Astrocyte of the cerebellum (primary cell): ENCODE data around the gene TNFRSF19.
A peak's percentile ranks its signal among the peaks of the same experiment; 100 is the strongest.

ENCODE experiments used
- DNase-seq: peaks from one replicate; pipeline ENCODE4 v3.0.0-alpha.2; 2011; ENCODE audit warnings: low read depth
- H3K4me3 ChIP-seq: 2 replicates; pipeline ENCODE4 v1.5.1; 2011; ENCODE audit warnings: mild to moderate bottlenecking, low read depth, low read length, moderate library complexity
- in situ Hi-C: cut with HindIII; loops from 2 replicates; pipeline ENCODE4 v1.10.0; 2017; ENCODE audit warnings: low sequenced_read_pairs
- TF ChIP-seq, protein P1 (sequence below): IDR thresholded peaks from 2 replicates; pipeline ENCODE4 v1.5.1; 2012; ENCODE audit warnings: low read length, low read depth, moderate library complexity, mild to moderate bottlenecking; ENCODE audit errors: missing control alignments

TNFRSF19 gene

GRCh38 chr13:23579072-23579895 is 9.1 kb downstream of the TNFRSF19 start:
- peak; percentile 56 for DNase-seq
- in situ Hi-C loops: no loop called here
- H3K4me3 ChIP-seq: peak overlapping the region; percentile 91
- TF ChIP-seq, protein P1, sequence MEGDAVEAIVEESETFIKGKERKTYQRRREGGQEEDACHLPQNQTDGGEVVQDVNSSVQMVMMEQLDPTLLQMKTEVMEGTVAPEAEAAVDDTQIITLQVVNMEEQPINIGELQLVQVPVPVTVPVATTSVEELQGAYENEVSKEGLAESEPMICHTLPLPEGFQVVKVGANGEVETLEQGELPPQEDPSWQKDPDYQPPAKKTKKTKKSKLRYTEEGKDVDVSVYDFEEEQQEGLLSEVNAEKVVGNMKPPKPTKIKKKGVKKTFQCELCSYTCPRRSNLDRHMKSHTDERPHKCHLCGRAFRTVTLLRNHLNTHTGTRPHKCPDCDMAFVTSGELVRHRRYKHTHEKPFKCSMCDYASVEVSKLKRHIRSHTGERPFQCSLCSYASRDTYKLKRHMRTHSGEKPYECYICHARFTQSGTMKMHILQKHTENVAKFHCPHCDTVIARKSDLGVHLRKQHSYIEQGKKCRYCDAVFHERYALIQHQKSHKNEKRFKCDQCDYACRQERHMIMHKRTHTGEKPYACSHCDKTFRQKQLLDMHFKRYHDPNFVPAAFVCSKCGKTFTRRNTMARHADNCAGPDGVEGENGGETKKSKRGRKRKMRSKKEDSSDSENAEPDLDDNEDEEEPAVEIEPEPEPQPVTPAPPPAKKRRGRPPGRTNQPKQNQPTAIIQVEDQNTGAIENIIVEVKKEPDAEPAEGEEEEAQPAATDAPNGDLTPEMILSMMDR: no peak

GRCh38 chr13:23579896-23580683 is 9.9 kb downstream of the TNFRSF19 start:
- H3K4me3 ChIP-seq: peak overlapping the region; percentile 91
- no peak for DNase-seq
- in situ Hi-C loops: no loop called here
- TF ChIP-seq, protein P1: no peak

DNA sequence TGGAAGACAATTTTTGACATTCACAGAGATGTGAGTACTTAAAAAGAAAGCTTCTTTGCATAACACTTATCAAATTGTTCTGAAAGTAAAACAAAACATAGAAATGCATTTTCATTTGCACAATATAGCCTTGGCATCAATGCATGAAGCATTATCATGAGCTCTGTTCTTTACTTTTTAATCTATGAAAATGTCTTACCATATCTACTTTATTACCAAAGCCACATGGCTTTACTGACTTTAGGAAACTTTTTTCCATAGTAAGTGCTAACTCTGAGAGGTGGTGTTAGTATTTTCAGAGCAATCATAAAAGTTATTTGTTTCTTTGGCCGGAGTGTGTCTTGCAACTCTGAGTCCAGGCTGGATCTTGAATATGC is 10.5 kb downstream of the TNFRSF19 start:
- in situ Hi-C loops: no loop called here

DNA sequence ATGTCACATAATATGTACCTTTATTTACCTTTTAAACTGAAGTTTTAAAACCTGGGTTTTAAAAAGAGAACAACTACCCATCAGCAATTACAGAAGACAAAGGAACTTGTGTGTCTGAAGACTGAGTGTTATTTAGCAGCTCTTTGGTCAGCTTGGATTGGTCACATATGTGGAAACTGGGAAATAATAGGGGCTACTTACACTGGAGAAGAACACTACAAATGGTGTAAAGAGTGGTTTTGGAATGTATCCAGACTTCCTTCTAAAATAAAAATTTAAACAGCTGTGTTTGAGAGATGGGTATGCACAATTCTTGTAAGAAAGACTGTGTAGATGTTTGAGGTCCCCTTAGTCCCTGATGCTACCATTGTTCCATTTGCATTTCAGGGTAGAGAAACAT is 13.3 kb downstream of the TNFRSF19 start:
- TF ChIP-seq, protein P1: no peak
- no peak for DNase-seq
- in situ Hi-C loops: no loop called here
- no peak overlapping the region for H3K4me3 ChIP-seq

More for the DNA sequence above, 10.5 kb downstream of the TNFRSF19 start:
- TF ChIP-seq, protein P1: no peak
- H3K4me3 ChIP-seq: peak overlapping the region; percentile 91
- no peak for DNase-seq

GRCh38 chr13:23584275-23584674 is 14.1 kb downstream of the TNFRSF19 start:
- no peak for DNase-seq
- TF ChIP-seq, protein P1: no peak
- H3K4me3 ChIP-seq: no peak overlapping the region
- in situ Hi-C loops: no loop called here

DNA sequence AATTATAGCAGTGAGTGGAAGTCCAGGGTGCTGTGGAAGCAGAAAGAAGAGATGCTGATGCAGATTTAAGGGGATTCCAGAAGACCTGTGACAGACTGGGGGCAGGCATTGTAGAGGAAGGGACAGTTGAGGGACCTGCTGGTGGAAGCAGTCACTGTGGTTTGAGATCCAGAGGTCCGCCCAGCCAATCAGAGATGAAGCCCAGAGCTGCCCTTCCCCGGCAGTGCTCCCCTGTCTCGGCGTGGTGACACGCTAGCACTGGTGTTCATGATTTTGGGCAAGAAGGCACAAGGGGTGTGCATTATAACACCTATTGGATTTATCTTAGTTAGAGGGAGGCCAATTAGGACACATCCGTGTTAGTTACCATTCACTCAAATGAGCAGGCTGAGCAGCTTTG is 16.1 kb downstream of the TNFRSF19 start:
- TF ChIP-seq, protein P1: no peak
- H3K4me3 ChIP-seq: no peak overlapping the region
- in situ Hi-C loops: no loop called here
- DNase-seq: no peak
